Loucy (cell line): Measurements from ENCODE around the gene MAGEB10.

ENCODE experiments used
- EZH2phosphoT487 ChIP-seq: fragments of 200-600 bp; IDR thresholded peaks from 2 replicates; pipeline ENCODE4 v1.6.1; 2018; ENCODE audit warnings: antibody characterized with exemption, mild to moderate bottlenecking, moderate library complexity, borderline replicate concordance
- TF ChIP-seq, protein P1 (sequence below): fragments of 200-600 bp; sonication (generic); conservative IDR thresholded peaks from 2 replicates; pipeline ENCODE4 v1.5.1; 2014; ENCODE audit warnings: mild to moderate bottlenecking, antibody characterized with exemption, low read length

DNA sequence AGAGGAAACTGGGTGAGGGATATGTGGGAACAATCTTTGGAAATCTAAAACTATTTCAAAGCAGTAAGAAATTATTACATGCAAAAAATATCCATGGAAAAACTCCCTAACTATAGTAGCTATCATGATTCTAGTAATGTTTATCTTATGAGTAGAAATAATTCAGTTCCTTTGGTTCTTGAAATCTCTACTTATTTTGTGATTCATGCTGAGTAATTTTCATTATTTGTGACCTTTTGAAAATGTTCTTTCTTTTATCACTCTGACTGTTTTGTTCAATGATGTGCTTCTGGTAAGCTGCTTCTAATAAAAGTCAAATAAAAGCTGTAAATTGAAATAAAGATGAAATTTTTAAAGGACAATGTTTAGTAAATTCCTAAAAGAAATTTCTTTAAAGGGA is 40.4 kb upstream of the MAGEB10 start:
- TF ChIP-seq, protein P1, sequence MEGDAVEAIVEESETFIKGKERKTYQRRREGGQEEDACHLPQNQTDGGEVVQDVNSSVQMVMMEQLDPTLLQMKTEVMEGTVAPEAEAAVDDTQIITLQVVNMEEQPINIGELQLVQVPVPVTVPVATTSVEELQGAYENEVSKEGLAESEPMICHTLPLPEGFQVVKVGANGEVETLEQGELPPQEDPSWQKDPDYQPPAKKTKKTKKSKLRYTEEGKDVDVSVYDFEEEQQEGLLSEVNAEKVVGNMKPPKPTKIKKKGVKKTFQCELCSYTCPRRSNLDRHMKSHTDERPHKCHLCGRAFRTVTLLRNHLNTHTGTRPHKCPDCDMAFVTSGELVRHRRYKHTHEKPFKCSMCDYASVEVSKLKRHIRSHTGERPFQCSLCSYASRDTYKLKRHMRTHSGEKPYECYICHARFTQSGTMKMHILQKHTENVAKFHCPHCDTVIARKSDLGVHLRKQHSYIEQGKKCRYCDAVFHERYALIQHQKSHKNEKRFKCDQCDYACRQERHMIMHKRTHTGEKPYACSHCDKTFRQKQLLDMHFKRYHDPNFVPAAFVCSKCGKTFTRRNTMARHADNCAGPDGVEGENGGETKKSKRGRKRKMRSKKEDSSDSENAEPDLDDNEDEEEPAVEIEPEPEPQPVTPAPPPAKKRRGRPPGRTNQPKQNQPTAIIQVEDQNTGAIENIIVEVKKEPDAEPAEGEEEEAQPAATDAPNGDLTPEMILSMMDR = no peak
- no peak for TF ChIP-seq EZH2phosphoT487
